SJSA1 (cell line): ENCODE data around the gene UBE2J2. TPM values are rescaled to one million over a fixed set of nuclear protein-coding genes. Genes with fewer than 3 reads are reported as not detected.

Experiments
- DNase-seq, 2 experiments: peaks; one replicate each; pipeline ENCODE4 v3.0.0-alpha.2; 2015 to 2020; ENCODE audit warnings: low spot score in 2 of 2, low read depth in 1 of 2
- H3K27ac ChIP-seq: fragments of 250-450 bp; sonication (Bioruptor Pico); 2 replicates; pipeline ENCODE4 v1.5.1; 2020; ENCODE audit warnings: mild to moderate bottlenecking, moderate library complexity
- H3K27me3 ChIP-seq: fragments of 250-450 bp; sonication (Bioruptor Pico); replicated peaks from 2 replicates; pipeline ENCODE4 v1.5.1; 2020; ENCODE audit warnings: mild to moderate bottlenecking, moderate library complexity
- H3K36me3 ChIP-seq: fragments of 250-450 bp; sonication (Bioruptor Pico); 2 replicates; pipeline ENCODE4 v1.5.1; 2020; ENCODE audit warnings: mild to moderate bottlenecking
- H3K4me1 ChIP-seq: fragments of 250-450 bp; sonication (Bioruptor Pico); replicated peaks from 2 replicates; pipeline ENCODE4 v1.6.1; 2021; ENCODE audit warnings: mild to moderate bottlenecking
- H3K4me3 ChIP-seq: fragments of 250-450 bp; sonication (Bioruptor Pico); 2 replicates; pipeline ENCODE4 v1.5.1; 2020; ENCODE audit warnings: mild to moderate bottlenecking
- H3K9me3 ChIP-seq: fragments of 250-450 bp; sonication (Bioruptor Pico); replicated peaks from 2 replicates; pipeline ENCODE4 v1.5.1; 2020; ENCODE audit warnings: mild to moderate bottlenecking
- total RNA-seq: library from RNA; depleted of rRNA; stranded (reverse); fragments of >200 nt; shearing (Covaris generic); gene quantifications from 2 replicates; pipeline ENCODE4 v1.2.3, GENCODE V29; 2014

The UBE2J2 gene
- total RNA-seq, 1 experiment from 2014 or later: 96.6 TPM

GRCh38 chr1:1295154-1295923, 21.7 kb upstream of the UBE2J2 start:
- DNase-seq: no peak
- H3K9me3 ChIP-seq: no peaks in the 10 kb centered on the region
- no peaks in the 10 kb centered on the region for H3K27me3 ChIP-seq
- no peak overlapping the region for H3K4me3 ChIP-seq
- no peak overlapping the region for H3K27ac ChIP-seq
- peaks cover 13% of the 10 kb centered on the region for H3K4me1 ChIP-seq
- peaks cover 59% of the 10 kb centered on the region for H3K36me3 ChIP-seq

GRCh38 chr1:1294250-1294890, 20.7 kb upstream of the UBE2J2 start:
- H3K4me1 ChIP-seq: peaks cover 13% of the 10 kb centered on the region
- H3K36me3 ChIP-seq: peaks cover 49% of the 10 kb centered on the region
- no peak overlapping the region for H3K4me3 ChIP-seq
- no peak overlapping the region for H3K27ac ChIP-seq
- no peaks in the 10 kb centered on the region for H3K9me3 ChIP-seq
- H3K27me3 ChIP-seq: no peaks in the 10 kb centered on the region
- no peak for DNase-seq

DNA sequence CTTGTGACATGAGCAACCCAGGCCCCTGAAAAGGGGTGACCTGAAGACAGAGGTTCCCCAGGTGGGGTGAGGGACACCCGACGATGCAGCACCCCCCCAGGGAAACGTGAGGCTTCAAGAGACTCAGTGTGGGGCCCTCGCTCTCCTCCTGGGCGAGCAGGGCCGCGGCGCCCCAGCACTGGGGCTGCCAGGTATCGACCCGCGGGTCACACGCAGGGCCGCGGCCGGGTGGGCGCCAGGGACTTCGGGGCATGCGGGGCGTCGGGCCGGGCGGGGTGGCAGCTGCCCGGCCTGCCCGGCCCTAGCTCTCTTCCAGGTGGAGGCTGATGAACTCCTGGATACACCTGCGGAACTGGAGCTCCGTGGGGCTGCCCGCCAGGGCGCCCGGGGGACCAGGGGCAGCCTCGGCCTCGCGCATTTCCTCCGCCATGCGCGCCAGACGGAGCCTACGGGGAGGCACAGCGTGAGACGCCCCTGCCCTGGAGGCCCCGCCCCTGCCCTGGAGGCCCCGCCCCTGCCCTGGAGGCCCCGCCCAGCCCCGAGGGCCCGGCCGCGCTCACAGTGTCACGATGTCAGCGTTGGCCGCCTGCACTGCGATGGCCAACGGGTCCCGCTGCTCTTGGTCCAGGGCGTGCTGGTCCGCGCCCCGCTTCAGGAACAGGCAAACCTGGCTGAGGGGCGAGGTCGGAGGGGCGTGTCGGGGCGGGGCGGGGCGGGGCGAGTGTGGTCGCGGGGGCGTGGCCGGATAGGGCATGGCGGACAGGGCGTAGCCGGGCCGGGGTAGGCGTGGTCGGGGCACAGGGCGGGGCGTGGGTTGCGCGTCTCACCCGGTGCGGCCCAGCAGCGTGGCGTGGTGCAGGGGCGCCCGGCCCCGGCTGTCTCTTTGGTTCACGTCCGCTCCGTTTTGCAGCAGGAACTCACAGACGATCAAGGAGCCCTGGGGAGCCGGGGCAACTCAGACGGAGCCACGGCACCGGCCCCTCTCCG, 19.9 kb upstream of the UBE2J2 start:
- Histone ChIP-seq H3K27ac (no peak overlapping the region), H3K4me1 (peaks cover 13% of the 10 kb centered on the region), H3K27me3 (no peaks in the 10 kb centered on the region), H3K9me3 (no peaks in the 10 kb centered on the region), H3K36me3 (peaks cover 41% of the 10 kb centered on the region), H3K4me3 (no peak overlapping the region)
- no peak for DNase-seq

DNA sequence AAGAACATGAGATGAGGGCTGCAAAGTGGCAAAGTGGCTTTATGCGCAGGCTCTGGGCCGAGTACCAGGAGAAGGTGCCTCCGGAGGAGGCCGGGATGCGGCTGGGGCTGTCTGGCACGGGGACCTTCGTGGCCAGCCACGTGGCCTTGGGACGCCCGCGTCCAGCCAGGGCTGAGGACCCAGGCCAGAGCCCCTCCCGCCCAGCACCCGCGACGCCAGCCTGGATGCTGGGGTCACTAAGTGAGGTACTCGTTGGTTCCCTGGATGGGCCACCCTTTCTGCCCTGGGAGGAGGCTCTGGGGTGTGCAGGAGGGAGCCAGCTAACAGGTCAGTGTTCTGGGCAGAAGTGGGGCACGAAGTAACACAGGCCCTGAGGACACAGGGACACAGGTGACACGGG, 19.2 kb upstream of the UBE2J2 start:
- no peaks in the 10 kb centered on the region for H3K9me3 ChIP-seq
- peaks cover 40% of the 10 kb centered on the region for H3K36me3 ChIP-seq
- H3K27ac ChIP-seq: no peak overlapping the region
- no peaks in the 10 kb centered on the region for H3K27me3 ChIP-seq
- no peak for DNase-seq
- H3K4me1 ChIP-seq: peaks cover 13% of the 10 kb centered on the region
- H3K4me3 ChIP-seq: no peak overlapping the region

GRCh38 chr1:1292442-1292779, 18.8 kb upstream of the UBE2J2 start:
- H3K36me3 ChIP-seq: peaks cover 39% of the 10 kb centered on the region
- H3K9me3 ChIP-seq: peaks cover 3% of the 10 kb centered on the region; the same call in 1 of the 2 replicates
- H3K4me1 ChIP-seq: peaks cover 13% of the 10 kb centered on the region
- H3K4me3 ChIP-seq: no peak overlapping the region
- no peak for DNase-seq
- no peak overlapping the region for H3K27ac ChIP-seq
- H3K27me3 ChIP-seq: no peaks in the 10 kb centered on the region

GRCh38 chr1:1291548-1292441, 18.1 kb upstream of the UBE2J2 start:
- H3K36me3 ChIP-seq: peaks cover 38% of the 10 kb centered on the region
- peaks cover 6% of the 10 kb centered on the region; the same call in 1 of the 2 replicates for H3K9me3 ChIP-seq
- H3K27ac ChIP-seq: no peak overlapping the region
- H3K4me1 ChIP-seq: peaks cover 13% of the 10 kb centered on the region
- peak; percentile 51 to 77 for DNase-seq
- no peaks in the 10 kb centered on the region for H3K27me3 ChIP-seq
- H3K4me3 ChIP-seq: no peak overlapping the region

DNA sequence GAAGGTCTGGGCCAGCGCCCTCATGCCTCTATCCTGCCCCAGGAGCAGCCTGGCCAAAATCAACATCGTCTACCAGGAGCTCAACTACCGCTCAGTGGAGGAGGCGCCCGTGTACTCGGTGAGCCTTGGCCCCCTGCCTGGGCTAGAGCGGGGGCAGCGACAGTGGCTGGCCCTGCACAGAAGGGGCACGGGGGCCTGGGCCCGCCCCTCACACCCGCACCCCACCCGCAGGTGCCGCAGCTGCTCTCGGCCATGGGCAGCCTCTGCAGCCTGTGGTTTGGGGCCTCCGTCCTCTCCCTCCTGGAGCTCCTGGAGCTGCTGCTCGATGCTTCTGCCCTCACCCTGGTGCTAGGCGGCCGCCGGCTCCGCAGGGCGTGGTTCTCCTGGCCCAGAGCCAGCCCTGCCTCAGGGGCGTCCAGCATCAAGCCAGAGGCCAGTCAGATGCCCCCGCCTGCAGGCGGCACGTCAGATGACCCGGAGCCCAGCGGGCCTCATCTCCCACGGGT, 17.4 kb upstream of the UBE2J2 start:
- Histone ChIP-seq H3K4me3 (no peak overlapping the region), H3K27me3 (no peaks in the 10 kb centered on the region), H3K4me1 (peaks cover 13% of the 10 kb centered on the region), H3K9me3 (peaks cover 6% of the 10 kb centered on the region; the same call in 1 of the 2 replicates), H3K36me3 (peaks cover 33% of the 10 kb centered on the region), H3K27ac (no peak overlapping the region)
- no peak for DNase-seq

- Histone ChIP-seq H3K27me3 (no peaks in the 10 kb centered on the region), H3K27ac (no peak overlapping the region), H3K4me1 (peaks cover 9% of the 10 kb centered on the region), H3K4me3 (no peak overlapping the region), H3K36me3 (peaks cover 25% of the 10 kb centered on the region), H3K9me3 (peaks cover 9% of the 10 kb centered on the region)
- DNase-seq: peak; percentile 33 to 82
Observed at GRCh38 chr1:1290238-1290731, 16.6 kb upstream of the UBE2J2 start.

GRCh38 chr1:1287288-1288110, 13.8 kb upstream of the UBE2J2 start:
- Histone ChIP-seq H3K4me1 (peaks cover 15% of the 10 kb centered on the region), H3K4me3 (no peak overlapping the region), H3K27me3 (no peaks in the 10 kb centered on the region), H3K9me3 (peaks cover 24% of the 10 kb centered on the region), H3K36me3 (peaks cover 1% of the 10 kb centered on the region), H3K27ac (no peak overlapping the region)
- no peak for DNase-seq

DNA sequence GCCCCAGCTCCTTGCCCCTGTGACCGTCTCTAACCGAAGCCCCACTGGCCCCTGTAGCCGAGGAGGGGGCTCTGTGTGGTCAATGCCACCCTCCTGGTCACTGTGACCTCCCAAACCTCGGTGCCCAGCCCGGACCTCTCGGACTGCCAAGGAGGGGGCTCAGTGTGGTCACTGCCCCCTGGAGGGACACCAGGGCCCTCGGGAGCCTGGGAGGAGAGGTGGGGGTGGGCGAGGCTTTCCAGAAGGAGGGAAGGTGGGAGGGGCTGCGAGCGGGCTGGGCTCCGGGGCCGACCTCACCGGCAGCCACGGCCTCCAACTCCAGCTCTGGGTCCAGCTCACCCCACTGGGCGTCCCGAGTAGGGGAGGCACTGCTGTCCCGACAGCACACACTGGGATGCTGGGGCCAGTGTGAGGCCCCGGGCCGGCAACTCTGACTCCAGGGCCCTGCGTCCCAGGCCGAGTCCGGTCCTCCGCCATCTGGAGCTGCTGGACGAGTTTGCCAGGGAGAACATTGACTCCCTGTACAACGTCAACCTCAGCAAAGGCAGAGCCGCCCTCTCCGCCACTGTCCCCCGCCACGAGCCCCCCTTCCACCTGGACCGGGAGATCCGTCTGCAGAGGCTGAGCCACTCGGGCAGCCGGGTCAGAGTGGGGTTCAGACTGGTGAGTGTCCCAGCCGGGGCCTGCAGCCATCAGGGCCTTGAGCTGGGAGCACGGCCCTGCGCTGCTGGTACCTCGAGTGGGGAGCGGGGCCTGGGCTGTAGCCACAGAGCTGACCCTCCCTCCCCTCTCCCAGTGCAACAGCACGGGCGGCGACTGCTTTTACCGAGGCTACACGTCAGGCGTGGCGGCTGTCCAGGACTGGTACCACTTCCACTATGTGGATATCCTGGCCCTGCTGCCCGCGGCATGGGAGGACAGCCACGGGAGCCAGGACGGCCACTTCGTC, 12.9 kb upstream of the UBE2J2 start:
- H3K4me3 ChIP-seq: no peak overlapping the region
- no peak overlapping the region for H3K27ac ChIP-seq
- no peaks in the 10 kb centered on the region; the same call in 1 of the 2 replicates for H3K36me3 ChIP-seq
- H3K27me3 ChIP-seq: no peaks in the 10 kb centered on the region
- peaks cover 33% of the 10 kb centered on the region for H3K9me3 ChIP-seq
- H3K4me1 ChIP-seq: peaks cover 24% of the 10 kb centered on the region
- DNase-seq: no peak

DNA sequence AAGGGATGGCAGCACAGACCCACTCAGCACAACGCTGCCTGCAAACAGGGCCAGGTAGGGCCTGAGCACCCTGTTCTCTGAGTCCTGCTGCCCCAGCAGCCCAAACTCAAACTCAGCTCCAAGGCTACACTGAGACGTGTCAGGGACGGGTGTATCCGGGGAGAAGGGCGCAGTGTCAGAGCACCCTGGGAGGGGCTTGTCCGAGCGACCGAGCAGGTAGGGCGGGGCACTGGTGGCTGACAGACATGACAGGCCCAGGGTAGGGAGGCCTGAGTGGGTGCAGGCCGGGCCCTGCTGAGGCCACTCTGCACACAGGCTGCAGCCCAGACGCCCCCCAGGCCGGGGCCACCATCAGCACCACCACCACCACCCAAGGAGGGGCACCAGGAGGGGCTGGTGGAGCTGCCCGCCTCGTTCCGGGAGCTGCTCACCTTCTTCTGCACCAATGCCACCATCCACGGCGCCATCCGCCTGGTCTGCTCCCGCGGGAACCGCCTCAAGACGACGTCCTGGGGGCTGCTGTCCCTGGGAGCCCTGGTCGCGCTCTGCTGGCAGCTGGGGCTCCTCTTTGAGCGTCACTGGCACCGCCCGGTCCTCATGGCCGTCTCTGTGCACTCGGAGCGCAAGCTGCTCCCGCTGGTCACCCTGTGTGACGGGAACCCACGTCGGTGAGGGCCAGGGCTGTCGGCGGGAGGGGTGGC, 12.1 kb upstream of the UBE2J2 start:
- Histone ChIP-seq H3K4me3 (no peak overlapping the region), H3K4me1 (peaks cover 25% of the 10 kb centered on the region), H3K36me3 (peaks cover 2% of the 10 kb centered on the region; the same call in 1 of the 2 replicates), H3K27me3 (no peaks in the 10 kb centered on the region), H3K27ac (no peak overlapping the region), H3K9me3 (peaks cover 36% of the 10 kb centered on the region)
- no peak for DNase-seq
